ENCODE results near the gene RNASE9. TPM values are rescaled to one million over a fixed set of nuclear protein-coding genes. Genes with fewer than 3 reads are reported as not detected.
A peak's percentile ranks its signal among the peaks of the same experiment; 100 is the strongest.

The RNASE9 gene
- not detected for total RNA-seq
- polyA plus RNA-seq: not detected
- total RNA-seq: 0 reads per million in 6 experiments

GRCh38 chr14:20560961-20561360 lies at the start of gene RNASE9:
Gene RNASE9 (minus strand): TSS chr14:20561047.
- Mint-ChIP-seq H3K27ac (no peak within 1 kb of the TSS), H3K27me3 (peaks cover 0 to 5% (median 4%) of the 10 kb centered on the region in 5 donors), H3K4me1 (peaks cover 0 to 1% (median 0%) of the 10 kb centered on the region in 4 donors), H3K4me3 (no peak within 1 kb of the TSS), H3K9me3 (no peaks in the 10 kb centered on the region), H3K36me3 (no peaks in the 10 kb centered on the region)
- DNase-seq: no peak
- POLR2A ChIA-PET: no interaction called here
- no peak for ATAC-seq

GRCh38 chr14:20610002-20610765 lies 49.3 kb upstream of the RNASE9 start:
- H3K4me1 Mint-ChIP-seq: peaks cover 0 to 5% (median 2%) of the 10 kb centered on the region in 4 donors
- H3K4me3 Mint-ChIP-seq: no peak overlapping the region
- H3K36me3 Mint-ChIP-seq: no peaks in the 10 kb centered on the region
- POLR2A ChIA-PET: interaction anchor here (0.5 to 2.1 kb wide), 11 partner anchors 10 to 295 kb away, joined by 3 to 14 read pairs (median 5); partner anchors contain the start of genes CCNB1IP1, PARP2, PNP and RNASE4
- peak; percentile 51 to 84 (median 72) for DNase-seq
- H3K27me3 Mint-ChIP-seq: no peaks in the 10 kb centered on the region
- H3K9me3 Mint-ChIP-seq: no peaks in the 10 kb centered on the region
- peak; percentile 6 to 17 for ATAC-seq
- no peak overlapping the region for H3K27ac Mint-ChIP-seq

DNA sequence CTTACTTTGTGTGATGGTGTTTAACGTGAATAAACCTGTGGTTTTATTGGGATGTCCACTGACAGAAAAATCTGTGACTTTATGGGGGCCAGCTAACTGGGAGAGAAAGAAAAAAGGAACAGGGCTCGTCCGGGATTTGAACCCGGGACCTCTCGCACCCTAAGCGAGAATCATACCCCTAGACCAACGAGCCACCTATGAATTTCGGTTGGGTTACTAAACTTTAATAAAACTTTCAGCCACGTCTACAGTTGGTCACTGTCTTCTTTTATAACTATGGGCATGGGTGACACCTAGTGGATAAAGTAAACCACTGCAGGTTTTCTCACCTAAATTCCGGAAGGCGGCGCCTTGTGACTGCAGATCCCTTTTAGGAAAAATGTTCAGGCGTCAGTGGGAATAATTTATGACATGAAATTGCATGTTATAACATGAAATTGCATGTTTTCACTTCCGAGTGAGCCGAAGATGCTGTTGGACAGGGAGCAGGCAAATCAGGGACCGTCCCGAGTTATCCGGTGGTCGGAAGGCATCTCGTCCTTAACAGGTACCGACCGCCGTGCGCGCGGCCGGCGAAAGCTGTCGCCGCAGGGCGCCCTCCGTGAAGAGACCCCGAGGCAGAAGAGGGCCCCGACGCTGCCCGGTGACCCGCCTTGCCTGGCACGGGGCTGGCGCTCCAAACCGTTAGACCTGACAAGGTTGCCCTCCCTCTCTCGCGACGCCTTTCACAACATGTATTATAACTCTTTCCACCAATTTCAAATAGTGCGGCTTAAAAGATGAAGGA lies 48.6 kb upstream of the RNASE9 start:
- POLR2A ChIA-PET: interaction anchor here (0.5 to 2.1 kb wide), 9 partner anchors 9 to 294 kb away, joined by 3 to 14 read pairs (median 5); partner anchors contain the start of genes CCNB1IP1, PARP2, PNP and RNASE4
- peaks cover 0 to under 1% (median under 1%) of the 10 kb centered on the region in 4 donors for H3K4me1 Mint-ChIP-seq
- H3K36me3 Mint-ChIP-seq: no peaks in the 10 kb centered on the region
- H3K4me3 Mint-ChIP-seq: no peak overlapping the region
- no peaks in the 10 kb centered on the region for H3K27me3 Mint-ChIP-seq
- no peak overlapping the region for H3K27ac Mint-ChIP-seq
- ATAC-seq (peak; percentile 5 to 16), DNase-seq (peak; percentile 32 to 85 (median 68))
- H3K9me3 Mint-ChIP-seq: no peaks in the 10 kb centered on the region

DNA sequence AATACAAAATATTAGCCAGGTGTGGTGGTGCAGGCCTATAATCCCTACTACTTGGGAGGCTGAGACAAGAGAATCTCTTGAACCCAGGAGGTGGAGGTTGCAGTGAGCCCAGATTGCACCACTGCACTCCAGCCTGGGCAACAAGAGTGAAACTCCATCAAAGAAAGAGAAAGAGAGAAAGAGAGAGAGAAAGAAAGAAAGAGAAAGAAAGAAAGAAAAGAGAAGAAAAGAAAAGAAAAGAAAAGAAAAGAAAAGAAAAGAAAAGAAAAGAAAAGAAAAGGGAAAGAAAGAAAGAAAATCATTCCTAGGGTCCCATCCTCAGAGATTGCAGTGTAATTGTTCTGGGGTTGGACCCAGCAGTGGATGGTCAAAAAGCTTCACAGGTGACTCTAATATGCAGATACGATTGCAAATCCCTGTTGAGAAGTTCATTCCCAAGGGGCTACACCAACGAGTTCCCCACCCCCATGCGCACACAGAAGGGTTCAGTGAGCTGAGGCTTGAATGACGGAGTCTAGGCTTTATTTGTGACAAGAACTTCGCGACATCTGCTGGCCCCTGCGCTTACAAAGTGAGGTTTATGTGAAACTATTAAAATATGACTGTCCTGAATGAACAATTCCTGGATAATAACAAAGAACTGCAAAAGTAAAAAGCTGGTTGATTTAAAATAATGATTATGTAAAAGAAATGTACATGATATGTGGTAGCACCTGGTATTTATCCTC lies 47.7 kb upstream of the RNASE9 start:
- Mint-ChIP-seq H3K9me3 (no peaks in the 10 kb centered on the region), H3K36me3 (no peaks in the 10 kb centered on the region), H3K4me1 (no peaks in the 10 kb centered on the region), H3K4me3 (peak overlapping the region in 1 of 10 donors; percentile 62), H3K27ac (peak overlapping the region in 1 of 10 donors; percentile 88), H3K27me3 (no peaks in the 10 kb centered on the region)
- POLR2A ChIA-PET: interaction anchor here (1.8 to 2.1 kb wide), 2 partner anchors 74 to 280 kb away, joined by 5 to 14 read pairs; partner anchors contain the start of gene RNASE4
- no peak for ATAC-seq
- no peak for DNase-seq

DNA sequence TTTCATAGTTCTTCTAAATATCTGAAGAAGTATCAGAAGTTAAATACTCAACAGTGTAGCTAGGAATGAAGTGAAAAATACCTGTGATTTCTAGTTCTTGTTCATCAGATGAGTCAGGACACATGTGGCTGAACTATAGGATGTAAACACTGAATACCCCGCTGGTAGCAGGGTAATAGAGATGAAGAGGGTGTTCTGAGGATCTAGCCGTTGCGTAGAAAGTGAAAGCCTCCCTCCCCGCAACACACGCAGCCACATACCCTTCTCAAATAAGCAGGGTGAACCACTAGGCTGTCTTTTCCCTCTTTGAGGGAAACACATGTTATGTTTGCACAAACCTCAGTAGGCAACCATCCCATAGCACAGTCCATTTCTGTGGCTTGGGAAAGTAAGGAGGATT lies 46.8 kb upstream of the RNASE9 start:
- DNase-seq (no peak), ATAC-seq (no peak)
- Mint-ChIP-seq H3K9me3 (no peaks in the 10 kb centered on the region), H3K4me3 (no peak overlapping the region), H3K27ac (no peak overlapping the region), H3K4me1 (no peaks in the 10 kb centered on the region), H3K36me3 (no peaks in the 10 kb centered on the region), H3K27me3 (no peaks in the 10 kb centered on the region)
- POLR2A ChIA-PET: interaction anchor here (0.8 kb wide), 1 partner anchor 25 kb away, joined by 3 read pairs; no protein-coding TSS in a partner anchor

- POLR2A ChIA-PET: interaction anchor here (0.8 kb wide), 1 partner anchor 25 kb away, joined by 3 read pairs; no protein-coding TSS in a partner anchor
- H3K4me3 Mint-ChIP-seq: no peak overlapping the region
- H3K27ac Mint-ChIP-seq: peak overlapping the region in 3 of 10 donors; percentile 24 to 53 (median 51)
Measured at GRCh38 chr14:20606902-20607242, 46.0 kb upstream of the RNASE9 start.

DNA sequence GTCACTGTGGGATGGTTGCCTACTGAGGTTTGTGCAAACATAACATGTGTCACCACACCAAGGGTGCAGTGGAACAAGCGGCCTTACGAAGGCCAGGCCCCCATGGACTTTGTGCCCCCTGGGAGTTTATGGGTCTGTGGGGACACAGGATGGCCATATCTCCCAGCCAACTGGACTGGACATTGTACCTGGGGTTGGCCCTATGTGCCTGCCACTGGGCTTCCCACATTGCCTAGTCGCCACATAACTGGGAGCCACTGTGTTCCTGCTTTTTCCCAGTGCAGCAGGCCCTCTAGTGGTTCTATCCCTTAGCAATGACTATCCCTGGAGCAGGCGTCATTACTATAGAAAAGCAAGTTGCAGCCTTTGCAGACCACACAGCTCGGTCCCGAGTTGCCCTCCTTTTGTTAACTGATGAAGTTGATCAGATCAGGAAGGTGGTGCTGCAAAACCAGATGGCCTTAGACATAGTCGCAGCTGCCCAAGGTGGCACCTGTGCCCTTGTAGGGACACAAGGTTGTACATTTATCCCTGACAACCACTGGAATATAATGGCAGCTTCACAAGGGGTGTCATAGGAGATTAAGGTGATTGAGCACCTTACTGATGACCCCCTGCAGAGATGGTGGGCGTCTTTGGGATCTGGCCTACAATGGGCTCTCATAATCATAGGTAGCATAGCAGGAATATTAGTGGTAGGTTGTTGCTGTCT lies 45.5 kb upstream of the RNASE9 start:
- ATAC-seq (no peak), DNase-seq (no peak)
- Mint-ChIP-seq H3K36me3 (no peaks in the 10 kb centered on the region), H3K4me3 (no peak overlapping the region), H3K27me3 (no peaks in the 10 kb centered on the region), H3K4me1 (no peaks in the 10 kb centered on the region), H3K9me3 (no peaks in the 10 kb centered on the region), H3K27ac (peak overlapping the region in 1 of 10 donors; percentile 24)
- POLR2A ChIA-PET: no interaction called here

More at GRCh38 chr14:20606902-20607242, 46.0 kb upstream of the RNASE9 start:
- Mint-ChIP-seq H3K27me3 (no peaks in the 10 kb centered on the region), H3K9me3 (no peaks in the 10 kb centered on the region), H3K36me3 (no peaks in the 10 kb centered on the region), H3K4me1 (no peaks in the 10 kb centered on the region)
- ATAC-seq: no peak
- DNase-seq: no peak

DNA sequence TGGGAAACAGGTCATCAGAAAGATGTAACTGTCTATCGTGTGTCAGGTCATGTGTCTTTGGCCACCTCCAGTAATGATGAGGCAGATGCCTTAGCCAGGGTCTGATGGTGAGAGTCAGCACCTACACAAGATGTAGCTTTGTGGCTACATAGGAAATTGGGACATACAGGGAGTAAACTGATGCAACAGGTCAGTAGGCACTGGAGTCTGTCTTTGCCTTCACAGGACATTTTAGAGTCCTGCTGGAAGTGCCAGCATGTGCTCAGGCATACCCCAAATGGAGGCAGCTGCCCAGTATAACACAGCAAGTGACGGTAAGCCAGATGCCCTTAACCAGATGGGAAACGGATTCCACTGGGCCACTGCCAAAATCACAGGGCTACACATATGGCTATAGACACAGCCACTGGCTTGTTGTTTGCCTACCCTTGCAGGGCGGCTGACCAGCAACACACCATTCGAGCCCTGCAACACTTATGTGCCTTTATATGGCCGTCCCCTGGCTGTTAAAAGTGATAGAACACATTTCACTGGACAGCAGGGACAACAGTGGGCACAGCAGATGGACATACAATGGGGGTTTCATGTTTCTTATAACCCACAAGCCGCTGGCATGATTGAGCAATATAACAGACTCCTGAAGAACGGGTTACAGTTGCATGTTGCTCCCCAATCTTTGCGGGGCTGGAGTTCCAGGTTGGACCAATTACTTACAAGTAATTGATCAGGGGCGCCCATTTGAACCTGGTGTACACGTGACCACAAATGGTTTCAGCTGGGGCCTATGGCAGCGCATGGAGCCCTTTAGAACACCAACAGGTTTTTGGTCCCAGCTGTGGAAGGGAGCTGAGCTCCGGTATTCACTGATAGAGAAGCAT lies 43.2 kb upstream of the RNASE9 start:
- DNase-seq: no peak
- H3K4me1 Mint-ChIP-seq: no peaks in the 10 kb centered on the region
- no peak overlapping the region for H3K27ac Mint-ChIP-seq
- no peak for ATAC-seq
- no peaks in the 10 kb centered on the region for H3K36me3 Mint-ChIP-seq
- no peaks in the 10 kb centered on the region for H3K9me3 Mint-ChIP-seq
- no peaks in the 10 kb centered on the region for H3K27me3 Mint-ChIP-seq
- H3K4me3 Mint-ChIP-seq: no peak overlapping the region
- POLR2A ChIA-PET: no interaction called here

- Mint-ChIP-seq H3K4me1 (no peaks in the 10 kb centered on the region), H3K27me3 (no peaks in the 10 kb centered on the region), H3K9me3 (no peaks in the 10 kb centered on the region), H3K4me3 (no peak overlapping the region), H3K36me3 (no peaks in the 10 kb centered on the region), H3K27ac (no peak overlapping the region)
- no peak for ATAC-seq
- no peak for DNase-seq
- POLR2A ChIA-PET: no interaction called here
Measured at GRCh38 chr14:20602583-20602982, 41.7 kb upstream of the RNASE9 start.

DNA sequence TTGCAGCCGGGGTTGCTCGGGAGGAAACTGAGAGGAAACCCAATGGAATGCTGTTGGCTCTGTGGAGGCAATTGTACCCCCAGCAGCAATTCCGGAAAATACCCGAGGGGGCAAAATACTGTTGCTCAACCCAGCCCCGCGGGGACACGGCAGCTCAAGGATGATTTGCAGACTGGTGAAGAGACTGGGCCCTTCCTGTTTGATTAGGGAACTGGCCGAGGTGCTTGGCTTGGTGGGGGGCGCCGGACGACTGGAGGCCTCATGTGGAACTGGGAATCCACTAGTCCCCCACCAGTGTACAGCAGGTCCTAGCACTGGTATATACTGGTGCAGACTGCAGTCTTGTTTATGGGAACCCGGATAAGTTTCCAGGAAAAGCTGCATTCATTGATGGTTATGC lies 40.7 kb upstream of the RNASE9 start:
- ATAC-seq (no peak), DNase-seq (no peak)
- Mint-ChIP-seq H3K4me1 (no peaks in the 10 kb centered on the region), H3K27ac (no peak overlapping the region), H3K4me3 (no peak overlapping the region), H3K9me3 (no peaks in the 10 kb centered on the region), H3K27me3 (no peaks in the 10 kb centered on the region), H3K36me3 (no peaks in the 10 kb centered on the region)
- POLR2A ChIA-PET: no interaction called here

DNA sequence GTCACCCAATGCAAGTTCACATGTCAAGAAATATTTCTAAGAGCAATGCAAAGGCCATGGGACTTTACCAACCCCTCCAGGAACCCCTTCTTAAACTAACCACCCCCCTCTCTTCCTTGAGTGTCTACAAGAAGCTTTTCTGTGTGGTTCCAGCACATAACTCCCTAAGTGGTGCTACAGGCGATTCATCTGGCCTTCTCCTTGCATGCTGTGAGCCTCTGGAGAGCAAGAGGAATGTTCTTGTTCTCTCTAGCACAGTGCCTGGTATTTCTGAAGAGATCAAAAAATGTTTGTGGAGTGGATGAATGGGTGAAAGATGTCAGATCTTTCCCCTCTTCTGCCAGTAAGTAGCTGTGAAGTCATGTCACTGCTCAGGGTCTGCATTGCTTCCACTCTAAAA lies 36.3 kb upstream of the RNASE9 start:
- ATAC-seq: no peak
- peaks cover 0 to 5% (median 0%) of the 10 kb centered on the region in 5 donors for H3K27me3 Mint-ChIP-seq

More for the DNA sequence above, 36.3 kb upstream of the RNASE9 start:
- no peak for DNase-seq
- Mint-ChIP-seq H3K9me3 (no peaks in the 10 kb centered on the region), H3K36me3 (no peaks in the 10 kb centered on the region), H3K4me3 (no peak overlapping the region), H3K4me1 (peaks cover 0 to 5% (median 2%) of the 10 kb centered on the region in 4 donors), H3K27ac (peak overlapping the region in 1 of 10 donors; percentile 56)
- POLR2A ChIA-PET: no interaction called here

All from naive thymus-derived CD8-positive, alpha-beta T cell (primary cell).